ENCODE results near the gene SH3GL3.

SH3GL3 gene

DNA sequence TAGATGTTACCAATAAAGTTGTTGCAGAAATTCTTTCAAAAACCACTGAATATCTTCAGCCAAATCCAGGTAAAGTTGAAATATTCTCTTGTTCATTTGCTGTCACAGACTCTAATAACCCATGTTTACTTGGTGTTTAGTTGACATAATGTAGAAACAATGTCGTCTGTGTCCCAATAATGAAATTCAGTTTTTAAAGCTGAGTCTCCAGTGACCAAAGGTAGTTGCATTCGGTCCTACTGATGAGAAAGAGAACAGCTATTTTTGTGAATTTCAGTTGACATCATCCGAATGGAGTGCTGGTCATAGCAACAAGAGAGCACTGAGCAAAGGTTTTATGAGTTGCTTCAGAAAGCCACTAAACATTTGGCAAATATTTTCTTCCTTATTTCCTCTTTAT is 118.0 kb downstream of the SH3GL3 start:
- DNase-seq (ENCODE audit: low read depth in 1 of 2, low spot score in 1 of 2): no peak

DNA sequence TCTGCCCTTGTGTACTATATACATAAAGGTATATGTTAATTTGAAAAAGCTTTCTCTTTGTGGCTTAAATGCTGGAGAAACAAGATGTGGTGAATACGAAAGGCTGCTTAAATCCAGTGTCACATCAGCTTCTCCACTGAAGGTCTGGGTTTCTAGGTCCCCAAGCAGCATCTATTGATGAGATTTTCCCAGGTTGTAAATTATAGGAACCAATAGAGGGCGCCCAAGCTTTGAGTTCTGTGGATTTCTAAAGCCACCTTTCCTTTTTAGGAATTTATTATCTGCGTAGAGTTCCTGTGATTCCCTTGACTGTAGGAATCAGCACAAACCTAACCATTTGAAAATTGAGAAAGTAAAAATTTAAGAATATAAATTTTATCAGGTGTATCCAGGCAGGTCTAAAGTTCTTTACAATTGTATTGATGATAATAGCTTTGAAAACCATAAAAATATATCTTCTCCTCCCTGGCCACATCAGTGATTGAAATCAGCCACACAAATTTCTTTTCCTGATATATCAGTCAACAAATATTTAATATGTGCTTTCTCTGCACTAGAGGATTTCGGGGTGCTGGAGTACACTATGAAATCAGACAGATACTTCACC is 118.5 kb downstream of the SH3GL3 start:
- DNase-seq (ENCODE audit: low read depth in 1 of 2, low spot score in 1 of 2): no peak

DNA sequence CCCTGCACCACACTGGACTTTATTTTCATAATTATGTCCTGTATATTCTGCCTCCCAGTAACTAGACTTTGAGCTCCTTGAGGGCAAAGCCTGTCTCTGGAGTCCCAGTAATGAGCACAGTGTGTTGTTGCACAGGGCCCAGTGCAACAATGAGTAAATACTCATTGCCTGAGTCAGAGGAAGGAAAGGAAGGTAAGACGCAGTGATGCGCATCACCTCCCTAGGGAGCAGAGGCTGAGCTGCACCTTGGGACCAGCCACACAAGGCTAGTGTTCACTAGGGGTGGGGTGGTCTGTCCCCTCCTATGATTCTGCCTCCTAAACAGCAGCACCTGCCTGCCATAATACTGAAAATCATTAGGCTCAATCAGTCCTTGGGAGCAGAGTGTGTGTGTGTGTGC is 120.2 kb downstream of the SH3GL3 start:
- DNase-seq (ENCODE audit: low read depth in 1 of 2, low spot score in 1 of 2): no peak

DNA sequence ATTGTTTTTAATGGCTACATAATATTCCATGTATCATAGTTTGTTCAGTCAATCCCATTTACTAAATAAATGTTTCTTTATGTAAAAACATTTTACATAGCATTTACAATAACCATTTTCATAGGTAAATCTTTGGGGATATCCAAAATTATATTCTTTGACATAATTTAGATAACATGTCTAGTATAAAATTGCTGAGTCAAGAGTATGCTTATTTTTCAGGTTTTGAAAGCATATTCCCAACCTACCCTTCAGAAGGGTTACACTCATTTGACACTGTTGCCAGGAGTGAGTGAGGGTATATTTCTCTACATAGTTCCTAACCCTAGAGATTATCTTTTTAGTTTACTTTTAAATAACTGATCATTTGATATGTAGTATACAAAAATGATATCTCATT is 122.2 kb downstream of the SH3GL3 start:
- no peak for DNase-seq (ENCODE audit: low read depth in 1 of 2, low spot score in 1 of 2)

DNA sequence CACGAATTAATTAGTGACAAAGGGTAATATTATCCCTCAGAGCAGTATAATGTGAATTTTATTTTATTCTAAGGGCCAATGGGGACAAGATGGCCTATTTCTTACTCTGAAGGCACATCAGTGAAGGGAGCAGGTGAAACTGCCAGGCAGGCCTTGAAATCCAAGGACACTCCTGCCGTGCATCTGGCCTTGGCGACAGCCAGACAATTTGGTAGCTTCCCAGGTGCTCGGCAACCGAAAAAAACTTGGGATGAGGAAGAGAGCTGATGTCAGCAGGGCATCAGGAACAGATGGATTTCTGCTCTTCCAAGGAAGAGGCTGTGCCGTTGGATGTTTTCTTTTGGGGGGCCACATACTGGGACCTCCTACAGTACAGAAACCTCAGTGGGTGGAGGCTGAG is 123.6 kb downstream of the SH3GL3 start:
- DNase-seq (ENCODE audit: low read depth in 1 of 2, low spot score in 1 of 2): no peak

DNA sequence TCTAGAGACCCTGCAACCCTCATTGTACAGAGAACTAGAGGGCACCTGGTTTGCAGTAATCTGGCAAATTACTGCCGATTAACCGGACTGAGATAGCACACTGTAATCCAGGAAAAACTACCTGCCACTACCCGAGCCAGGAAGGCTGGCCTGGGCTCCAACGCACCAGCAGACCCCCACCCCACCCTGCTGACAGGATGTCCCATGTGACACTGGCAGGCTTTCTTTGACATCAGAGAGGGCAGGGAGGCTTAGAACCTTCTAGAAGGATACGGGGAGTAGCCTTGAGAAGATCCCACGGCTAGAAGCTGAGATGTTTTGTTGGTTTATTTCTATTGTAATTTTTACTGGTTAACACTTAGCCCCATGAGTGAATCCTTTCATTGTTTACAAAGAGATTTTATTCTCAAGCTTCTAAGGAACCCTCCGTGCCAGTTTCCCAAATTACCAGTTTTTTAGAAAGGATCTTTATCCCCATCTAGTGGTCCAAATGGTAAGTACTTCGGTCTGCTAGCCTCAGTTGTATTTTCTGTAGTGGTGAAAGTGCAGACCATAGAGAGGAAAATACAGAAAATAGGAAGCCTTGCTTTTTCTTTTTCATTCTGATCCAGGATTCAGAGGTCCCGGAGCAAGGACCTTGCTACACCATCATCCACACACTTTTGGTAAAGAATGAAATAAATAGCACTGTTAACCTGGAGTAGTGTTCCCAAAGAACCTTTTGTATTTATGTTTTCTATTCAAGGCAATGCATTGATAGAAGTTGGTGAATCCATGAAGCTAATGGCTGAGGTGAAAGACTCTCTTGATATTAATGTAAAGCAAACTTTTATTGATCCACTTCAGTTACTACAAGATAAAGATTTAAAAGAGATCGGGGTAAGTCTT is 124.9 kb downstream of the SH3GL3 start:
- DNase-seq (ENCODE audit: low read depth in 1 of 2, low spot score in 1 of 2): no peak

DNA sequence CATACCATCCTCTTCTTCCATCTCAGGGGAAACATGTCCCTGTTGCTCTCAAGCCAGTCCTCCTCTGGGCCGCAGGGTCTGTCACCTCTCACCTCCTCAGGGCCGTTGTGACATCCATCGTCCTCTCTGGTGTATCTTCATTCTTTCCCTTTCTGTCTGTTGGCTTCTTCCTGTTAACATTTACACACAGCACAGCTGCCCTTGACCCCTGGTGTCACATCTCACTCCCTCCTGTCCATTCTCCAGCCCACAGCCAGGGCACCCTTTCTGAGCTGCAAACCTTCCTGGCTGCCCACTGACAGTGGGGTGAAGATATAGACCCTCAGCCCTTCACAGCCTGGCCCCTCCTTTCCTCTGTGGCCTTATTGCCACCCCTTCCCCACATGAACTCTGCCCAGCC is 127.2 kb downstream of the SH3GL3 start:
- no peak for DNase-seq (ENCODE audit: low read depth in 1 of 2, low spot score in 1 of 2)

DNA sequence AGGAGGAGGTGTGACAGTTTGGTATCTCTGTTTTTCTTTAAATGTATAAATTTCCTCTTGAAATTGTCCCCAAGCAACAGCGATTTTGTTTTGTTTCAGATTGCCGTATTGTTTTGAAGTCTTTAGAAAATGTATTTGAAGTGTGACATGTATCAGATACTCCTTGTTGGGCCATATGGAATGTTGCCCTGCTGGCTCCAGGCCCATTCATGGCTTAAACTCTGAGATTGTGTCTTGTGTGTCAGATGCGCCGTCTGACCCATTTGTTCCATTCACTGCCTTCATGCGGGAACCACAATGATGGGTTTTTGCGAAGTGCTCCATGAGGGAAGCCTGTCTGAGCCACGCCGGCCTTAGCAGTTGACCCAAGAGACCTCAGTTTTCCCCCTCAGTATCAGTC is 131.6 kb downstream of the SH3GL3 start:
- no peak for DNase-seq (ENCODE audit: low read depth in 1 of 2, low spot score in 1 of 2)

DNA sequence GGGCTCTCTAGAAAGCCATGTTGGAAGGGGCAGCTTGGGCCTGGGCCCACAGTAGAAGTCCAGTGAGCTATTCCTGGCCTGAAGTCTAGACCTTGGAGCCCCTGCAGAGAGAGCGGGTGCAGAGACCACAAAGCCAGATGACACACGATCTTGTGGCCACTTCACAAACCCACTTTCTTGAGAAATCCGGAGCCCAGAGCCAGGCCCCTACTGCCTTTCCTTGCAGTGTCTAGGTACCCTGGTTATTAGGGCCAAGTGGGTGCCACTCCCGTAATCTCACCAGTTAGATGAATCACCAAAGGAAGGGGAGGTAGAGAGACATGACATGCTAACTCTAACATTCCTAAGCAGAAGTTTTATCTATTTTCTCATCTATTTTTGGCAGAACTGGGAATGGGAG is 134.2 kb downstream of the SH3GL3 start:
- DNase-seq (ENCODE audit: low read depth in 1 of 2, low spot score in 1 of 2): no peak

DNA sequence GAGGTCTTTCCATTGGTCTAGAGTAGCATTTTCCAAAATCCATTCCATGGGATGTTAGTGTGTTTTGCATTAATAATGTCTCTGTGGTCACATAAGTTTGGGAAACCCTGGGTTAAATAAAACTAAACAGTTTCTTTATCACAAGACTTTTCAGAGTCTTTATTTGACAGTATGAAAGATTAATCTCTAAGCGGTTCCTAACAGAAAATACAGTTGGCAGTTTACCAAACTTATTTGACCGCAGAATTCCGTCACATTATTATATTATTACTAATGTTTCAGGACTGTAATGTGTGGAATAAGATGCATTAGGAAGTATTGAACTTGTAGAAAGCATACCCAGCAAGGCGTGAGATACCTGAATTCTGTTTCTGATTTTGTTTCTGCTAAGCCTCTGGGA is 135.2 kb downstream of the SH3GL3 start:
- DNase-seq (ENCODE audit: low read depth in 1 of 2, low spot score in 1 of 2): no peak

DNA sequence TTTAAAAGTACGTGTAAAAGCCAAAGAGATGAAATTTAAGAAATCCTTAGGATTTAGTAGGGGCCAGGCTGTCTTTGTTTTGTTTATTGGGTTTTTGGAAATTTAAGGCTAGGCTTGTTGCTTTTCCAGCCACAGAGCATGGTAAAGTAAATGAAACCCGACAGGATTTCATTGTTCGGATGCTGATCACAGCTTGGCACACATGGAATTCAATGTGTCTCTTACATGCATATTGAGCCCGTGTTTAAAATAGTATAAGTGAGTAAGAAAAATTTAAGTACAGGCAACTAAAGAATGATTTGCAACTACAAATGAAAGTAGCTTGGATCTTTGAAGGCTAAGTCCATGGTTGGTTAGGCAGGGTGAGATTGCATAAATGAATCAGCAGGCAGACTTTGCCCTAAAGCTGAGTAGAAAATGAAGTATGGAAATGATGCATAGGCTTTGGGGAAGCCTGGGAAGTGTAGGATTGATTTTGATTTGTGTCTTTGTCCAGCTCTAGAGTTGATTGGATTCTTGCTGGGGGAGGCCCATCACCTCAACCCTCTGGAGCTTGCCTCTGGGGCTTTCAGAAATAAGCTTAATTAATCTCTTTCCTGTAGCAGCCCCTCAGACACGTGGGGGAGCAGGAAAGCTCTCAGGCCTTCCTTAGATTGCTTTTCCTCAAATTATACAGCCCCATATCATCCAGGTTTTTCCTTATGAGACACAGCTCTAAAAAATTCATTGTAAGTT is 138.6 kb downstream of the SH3GL3 start:
- no peak for DNase-seq (ENCODE audit: low read depth in 1 of 2, low spot score in 1 of 2)

DNA sequence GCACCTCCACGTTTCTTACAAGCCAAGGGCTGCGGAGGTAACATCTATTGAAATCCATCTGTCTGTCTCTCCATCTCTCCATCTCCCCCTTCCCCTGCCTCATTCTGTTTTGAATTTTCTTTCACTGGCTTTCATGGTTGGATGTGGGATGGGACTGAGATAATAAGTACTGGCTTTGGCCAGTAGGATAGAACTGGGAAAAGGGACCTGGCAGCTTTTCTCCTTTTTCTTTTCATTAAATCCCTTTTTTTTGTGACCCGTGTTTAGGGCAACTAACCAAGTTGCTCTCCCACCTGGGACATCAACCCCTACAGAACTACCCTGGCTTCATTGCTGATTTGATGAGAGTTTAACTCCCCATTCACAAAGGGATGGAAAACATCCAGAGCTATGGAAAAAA is 139.9 kb downstream of the SH3GL3 start:
- DNase-seq (ENCODE audit: low read depth in 1 of 2, low spot score in 1 of 2): no peak

DNA sequence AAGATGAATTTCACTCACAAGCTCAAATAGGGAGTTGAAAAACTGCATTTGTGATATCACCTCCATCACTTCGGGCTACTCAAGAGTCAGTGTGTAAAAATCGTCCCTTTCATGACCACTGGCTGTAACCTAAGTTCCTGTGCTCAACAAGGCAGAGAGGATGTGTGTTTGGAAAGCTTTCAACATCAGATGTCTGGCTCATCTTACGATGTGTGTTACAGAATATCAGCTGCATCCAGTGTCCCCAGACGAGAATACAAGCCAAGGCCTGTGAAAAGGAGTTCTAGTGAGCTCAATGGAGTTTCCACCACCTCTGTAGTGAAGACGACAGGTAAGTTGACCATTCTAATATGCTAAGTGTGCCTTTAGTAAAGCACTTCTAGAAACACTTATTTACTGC is 141.3 kb downstream of the SH3GL3 start:
- no peak for DNase-seq (ENCODE audit: low read depth in 1 of 2, low spot score in 1 of 2)

DNA sequence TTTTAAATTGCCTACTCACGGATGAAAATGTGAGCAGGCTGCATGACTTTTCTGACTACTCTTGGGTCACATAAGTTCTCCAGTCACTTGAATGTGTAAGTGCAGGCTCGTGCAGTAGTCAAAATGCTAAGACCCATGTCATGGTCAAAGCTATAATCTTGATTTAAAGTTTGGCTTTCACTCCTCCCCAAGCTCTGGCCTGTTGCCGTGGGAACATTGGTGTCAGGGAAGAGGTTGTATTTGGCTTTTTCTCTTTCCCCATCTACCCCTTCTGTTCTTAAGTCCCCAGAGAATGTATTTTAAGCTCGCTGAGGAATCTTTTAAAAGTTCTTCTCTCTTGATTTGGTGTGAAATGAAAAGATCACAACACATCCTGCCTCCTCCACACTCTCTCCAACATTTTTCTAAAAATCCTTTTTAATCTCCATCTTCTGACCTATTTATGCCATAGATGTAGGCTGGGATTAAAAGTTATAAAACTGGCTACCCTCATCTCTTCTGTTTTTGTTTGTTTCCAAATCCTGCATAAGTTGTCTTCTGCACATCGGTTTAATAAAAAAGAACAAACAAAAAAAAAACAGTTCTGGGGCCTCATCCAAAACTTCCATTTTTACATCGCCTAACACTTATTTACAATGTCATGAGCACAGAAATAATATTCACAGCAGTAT is 145.4 kb downstream of the SH3GL3 start:
- DNase-seq (ENCODE audit: low read depth in 1 of 2, low spot score in 1 of 2): no peak

DNA sequence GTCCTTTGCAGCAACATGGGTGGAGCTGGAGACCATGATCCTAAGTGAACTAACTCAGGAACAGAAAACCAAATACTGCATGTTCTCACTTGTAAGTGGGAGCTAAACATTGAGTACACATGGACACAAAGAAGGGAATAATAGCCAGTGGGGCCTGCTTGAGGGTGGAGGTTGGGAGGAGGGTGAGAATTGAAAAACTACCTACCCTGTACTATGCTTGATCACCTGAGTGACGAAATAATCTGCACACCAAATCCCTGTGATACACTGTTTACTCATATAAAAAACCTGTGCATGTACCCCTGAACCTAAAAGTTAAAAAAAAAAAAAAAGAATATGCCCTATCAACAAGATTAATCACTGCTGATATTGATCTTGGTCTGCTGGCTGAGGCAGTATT is 148.1 kb downstream of the SH3GL3 start:
- DNase-seq (ENCODE audit: low read depth in 1 of 2, low spot score in 1 of 2): no peak

DNA sequence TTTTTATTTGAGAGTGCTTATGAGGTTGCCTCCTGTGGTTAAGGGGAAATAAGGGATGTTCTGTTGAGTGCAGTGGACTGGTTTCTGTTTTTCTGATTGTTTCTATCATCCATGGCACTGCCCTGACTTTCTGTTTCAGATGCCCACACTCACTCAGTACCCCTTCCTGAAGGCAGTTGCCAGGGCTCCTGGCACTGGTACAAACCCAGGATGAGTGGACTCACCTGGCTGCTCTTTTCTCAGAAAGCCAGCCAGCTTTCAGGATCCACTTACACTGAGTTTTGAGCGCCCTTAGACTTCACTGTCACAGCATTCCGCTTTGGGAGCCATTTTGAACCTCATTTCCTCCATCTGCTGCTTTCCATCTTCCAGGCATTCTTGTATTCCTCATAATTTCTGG is 150.9 kb downstream of the SH3GL3 start:
- DNase-seq (ENCODE audit: low read depth in 1 of 2, low spot score in 1 of 2): no peak

DNA sequence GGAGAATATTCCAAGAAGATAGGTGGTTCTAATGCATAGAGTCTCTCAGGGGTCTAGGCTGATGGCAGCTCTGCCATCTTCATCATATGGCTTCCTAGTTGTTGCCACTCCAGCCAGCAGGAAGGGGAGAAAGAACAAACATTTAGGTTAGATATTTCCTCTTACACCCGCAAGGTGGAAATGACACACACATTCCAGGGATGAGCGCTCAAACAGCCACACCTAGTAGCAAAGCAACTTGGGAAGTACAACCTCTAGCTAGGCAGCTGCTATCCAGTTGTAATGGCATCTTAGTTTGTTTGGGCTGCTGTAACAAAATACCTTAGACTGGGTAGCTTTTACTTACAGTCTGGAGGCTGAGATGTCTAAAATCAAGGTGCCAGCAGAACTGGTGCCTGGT is 154.9 kb downstream of the SH3GL3 start:
- DNase-seq (ENCODE audit: low read depth in 1 of 2, low spot score in 1 of 2): no peak

DNA sequence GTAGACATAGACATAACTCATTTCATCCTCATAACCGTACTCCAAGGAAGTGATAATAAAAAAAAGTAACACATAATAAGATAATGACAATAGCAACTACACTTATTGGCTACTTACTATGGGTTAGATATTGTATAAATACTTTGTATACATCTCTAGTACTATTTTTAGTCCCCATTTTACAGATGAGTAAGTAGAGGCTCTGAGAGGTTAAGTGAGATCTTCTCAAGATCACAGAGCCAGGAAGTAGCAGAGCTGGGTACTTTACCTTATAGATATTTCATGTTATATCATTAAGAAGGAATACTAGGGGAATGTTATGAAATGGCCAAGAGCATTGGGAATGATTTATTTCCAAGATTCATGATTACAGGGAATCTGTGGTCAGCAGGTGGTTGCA is 157.4 kb downstream of the SH3GL3 start:
- no peak for DNase-seq (ENCODE audit: low read depth in 1 of 2, low spot score in 1 of 2)

DNA sequence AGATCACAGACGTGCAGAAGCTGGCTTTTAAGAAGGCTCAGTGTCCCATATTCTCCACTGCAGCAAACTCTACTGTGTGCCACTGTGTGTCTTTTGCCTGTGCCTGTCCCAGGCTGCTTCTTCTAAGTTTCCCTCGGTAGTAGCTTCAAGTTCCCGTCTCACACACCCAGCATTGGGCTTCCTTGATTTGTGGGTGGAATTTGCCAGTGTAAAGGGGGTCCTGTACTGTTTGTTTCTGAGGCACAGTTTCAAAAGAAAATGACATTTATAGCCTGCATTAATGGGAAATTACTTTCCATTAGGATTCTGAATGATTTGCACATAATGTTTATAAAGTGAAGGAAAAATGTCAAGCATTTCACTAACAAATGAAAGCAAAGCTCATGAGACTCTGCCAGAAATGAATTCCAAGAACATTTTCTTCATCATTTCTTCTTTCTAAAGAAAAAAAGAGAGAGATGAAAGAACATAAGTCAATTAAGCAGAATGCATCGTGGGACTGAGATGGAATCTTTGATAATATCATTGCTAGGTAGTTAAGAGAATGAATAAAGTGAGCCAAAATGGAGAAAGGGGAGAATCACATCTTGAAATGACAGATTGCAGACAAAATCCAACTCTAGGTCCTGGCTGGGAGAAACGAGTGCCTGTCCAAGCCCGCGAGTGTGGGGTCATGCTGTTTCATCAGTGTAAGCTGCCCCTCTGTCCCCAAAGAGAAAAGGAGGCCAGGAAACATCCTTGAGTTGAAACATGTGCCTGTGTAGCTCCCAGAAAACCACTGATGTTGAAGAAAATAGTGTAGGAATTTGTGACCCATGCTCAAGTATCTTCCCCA is 158.2 kb downstream of the SH3GL3 start:
- no peak for DNase-seq (ENCODE audit: low read depth in 1 of 2, low spot score in 1 of 2)

DNA sequence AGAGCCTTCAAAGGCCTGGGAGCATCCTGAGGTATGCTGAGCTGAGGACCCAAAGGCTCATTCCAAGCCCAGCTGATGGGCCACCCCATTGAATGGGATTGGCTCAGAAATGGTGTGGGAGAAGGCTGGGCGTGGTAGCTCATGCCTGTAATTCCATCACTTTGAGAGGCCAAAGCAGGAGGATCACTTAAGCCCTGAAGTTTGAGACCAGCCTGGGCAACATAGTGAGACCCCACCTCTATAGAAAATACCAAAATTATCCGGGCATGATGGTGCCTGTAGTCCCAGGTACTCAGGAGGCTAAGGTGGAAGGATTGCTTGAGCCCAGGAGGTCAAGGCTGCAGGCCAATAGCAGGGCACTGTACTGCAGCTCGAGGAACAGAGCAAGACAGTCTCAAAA is 163.0 kb downstream of the SH3GL3 start:
- no peak for DNase-seq (ENCODE audit: low read depth in 1 of 2, low spot score in 1 of 2)

Measured in activated T-helper 1 cell treated with anti-CD3 and anti-CD28 coated beads, Interleukin-2, amount 50 U/mL, for 16 hours (primary cell).